ENCODE measurements around the gene VAC14. TPM values are rescaled to one million over a fixed set of nuclear protein-coding genes. Genes with fewer than 3 reads are reported as not detected.

The VAC14 gene
- total RNA-seq, 1 experiment from 2014 or later = 49.9 TPM

DNA sequence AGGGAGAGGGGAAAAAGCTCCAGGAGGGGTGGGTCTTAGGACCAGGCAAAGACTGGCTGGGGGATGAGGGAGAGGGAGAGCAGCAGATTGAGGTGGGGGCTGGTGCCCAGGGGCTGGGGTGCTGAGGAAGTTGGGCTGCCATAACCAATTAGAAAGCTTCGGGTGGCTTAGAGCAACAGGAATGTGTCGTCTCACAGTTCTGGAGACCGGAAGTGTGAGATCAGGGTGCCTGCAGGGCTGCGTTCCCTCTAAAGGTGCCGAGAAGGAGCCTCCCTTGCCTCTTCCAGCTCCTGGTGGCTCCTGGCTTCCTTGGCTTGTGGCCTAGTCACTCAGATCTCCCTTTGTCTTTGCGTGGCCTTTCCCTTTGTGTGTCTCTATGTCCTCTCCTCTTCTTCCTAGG, 152.4 kb downstream of the VAC14 start:
- Mint-ChIP-seq H3K27ac (peak overlapping the region in 2 of 3 experiments; percentile 24 to 32; a peak in 2 of 7 replicates), H3K36me3 (ENCODE audit: insufficient read depth in 1 of 3, low read depth in 3 of 3) (peaks cover 0 to 11% (median 6%) of the 10 kb centered on the region in 3 experiments; a peak in 6 of 7 replicates), H3K27me3 (ENCODE audit: low read depth) (no peaks in the 10 kb centered on the region; the same call in 1 of the 2 replicates), H3K9me3 (peaks cover 4 to 6% of the 10 kb centered on the region in 2 experiments; a peak in 2 of 5 replicates), H3K4me1 (peaks cover 9 to 13% of the 10 kb centered on the region in 2 experiments), H3K4me3 (no peak overlapping the region)
- Histone ChIP-seq H4K91ac (ENCODE audit: insufficient read length, low read depth, low read length) (no peak overlapping the region), H4K8ac (replicated peaks; ENCODE audit: insufficient read length, low read depth, low read length) (no peak overlapping the region), H3K9me3 (ENCODE audit: control insufficient read depth, low read depth, low read length) (no peaks in the 10 kb centered on the region), H3K56ac (ENCODE audit: insufficient read length, low read depth, low read length) (no peak overlapping the region), H3K4me2 (ENCODE audit: insufficient read depth, insufficient read length, low read length) (no peak overlapping the region), H4K20me1 (ENCODE audit: control insufficient read depth, insufficient read depth, insufficient read length) (no peaks in the 10 kb centered on the region), H4K5ac (ENCODE audit: insufficient read length, low read depth, low read length) (no peak overlapping the region), H2BK5ac (ENCODE audit: insufficient read length, low read length) (no peak overlapping the region), H2BK12ac (ENCODE audit: insufficient read length, low read depth, low read length) (no peak overlapping the region), H3K27ac (ENCODE audit: insufficient read length, low read depth, low read length) (no peak overlapping the region), H2AFZ (ENCODE audit: low read length) (no peak overlapping the region), H2BK120ac (ENCODE audit: low read depth, low read length, poor library complexity, severe bottlenecking) (no peak overlapping the region), H3T11ph (ENCODE audit: low read length) (no peak overlapping the region), H3K79me2 (ENCODE audit: insufficient read depth, low read length) (no peaks in the 10 kb centered on the region), H3K14ac (ENCODE audit: insufficient read depth, low read length) (no peak overlapping the region), H3K9ac (ENCODE audit: extremely low read depth, insufficient read length, low read length) (no peak overlapping the region), H3K23ac (ENCODE audit: insufficient read length, low read depth, low read length) (no peak overlapping the region), H3K27me3 (ENCODE audit: insufficient read depth, low read length) (no peaks in the 10 kb centered on the region), H3K4ac (ENCODE audit: low read depth, low read length) (no peak overlapping the region), H2BK20ac (ENCODE audit: low read depth, low read length, poor library complexity, severe bottlenecking) (no peak overlapping the region), H3K23me2 (ENCODE audit: insufficient read length, low read depth, low read length, poor library complexity, severe bottlenecking) (no peaks in the 10 kb centered on the region), H3K79me1 (ENCODE audit: insufficient read depth, low read depth, low read length, poor library complexity, severe bottlenecking) (no peaks in the 10 kb centered on the region), H3K18ac (ENCODE audit: insufficient read length, low read depth, low read length) (no peak overlapping the region), H3K4me1 (ENCODE audit: insufficient read depth, low read length) (no peaks in the 10 kb centered on the region), H2BK15ac (ENCODE audit: low read depth, low read length) (no peak overlapping the region; the same call in 1 of the 2 replicates), H2AK5ac (ENCODE audit: insufficient read length, low read length) (no peak overlapping the region)
- TF ChIP-seq, protein P1, sequence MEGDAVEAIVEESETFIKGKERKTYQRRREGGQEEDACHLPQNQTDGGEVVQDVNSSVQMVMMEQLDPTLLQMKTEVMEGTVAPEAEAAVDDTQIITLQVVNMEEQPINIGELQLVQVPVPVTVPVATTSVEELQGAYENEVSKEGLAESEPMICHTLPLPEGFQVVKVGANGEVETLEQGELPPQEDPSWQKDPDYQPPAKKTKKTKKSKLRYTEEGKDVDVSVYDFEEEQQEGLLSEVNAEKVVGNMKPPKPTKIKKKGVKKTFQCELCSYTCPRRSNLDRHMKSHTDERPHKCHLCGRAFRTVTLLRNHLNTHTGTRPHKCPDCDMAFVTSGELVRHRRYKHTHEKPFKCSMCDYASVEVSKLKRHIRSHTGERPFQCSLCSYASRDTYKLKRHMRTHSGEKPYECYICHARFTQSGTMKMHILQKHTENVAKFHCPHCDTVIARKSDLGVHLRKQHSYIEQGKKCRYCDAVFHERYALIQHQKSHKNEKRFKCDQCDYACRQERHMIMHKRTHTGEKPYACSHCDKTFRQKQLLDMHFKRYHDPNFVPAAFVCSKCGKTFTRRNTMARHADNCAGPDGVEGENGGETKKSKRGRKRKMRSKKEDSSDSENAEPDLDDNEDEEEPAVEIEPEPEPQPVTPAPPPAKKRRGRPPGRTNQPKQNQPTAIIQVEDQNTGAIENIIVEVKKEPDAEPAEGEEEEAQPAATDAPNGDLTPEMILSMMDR (conservative IDR thresholded peaks at IDR 0.05) = no peak
- DNase-seq = no peak
- WGBS (ENCODE audit: extremely low coverage, insufficient read length, low lambda C conversion rate) = no CpG with 5 or more reads among the region's 6 CpGs
